K562 (cell line): Measurements from ENCODE around the gene SRPK3. TPM values are rescaled to one million over a fixed set of nuclear protein-coding genes. Genes with fewer than 3 reads are reported as not detected.

ENCODE experiments used
- ATAC-seq: fragments of 200-7000 bp; cut with Tn5 transposase; 3 replicates; pipeline ENCODE4 v1.9.1; 2020; ENCODE audit warnings: moderate library complexity
- BruUV-seq: library from RNA; stranded (reverse); fragments of 400-500 nt; replicated peaks from 2 replicates; lab custom pipeline; 2021; lab: Mats Ljungman, UMichigan
- CTCF ChIA-PET: fragments of 300-600 bp; formaldehyde crosslinking; extraction: SDS; loops from one replicate; lab custom pipeline; 2021; ENCODE audit warnings: low intra/inter-chr PET ratio; lab: Yijun Ruan, JAX
- POLR2A ChIA-PET: fragments of 300-600, 350-650 bp; sonication (Branson Sonifier 250); formaldehyde crosslinking; extraction: SDS; loops from one replicate; lab custom pipeline; 2021; ENCODE audit warnings: antibody characterized with exemption, inconsistent platforms; lab: Yijun Ruan, JAX
- DNase-seq, 4 experiments: peaks; one replicate each; pipeline versions ENCODE4 v3.0.0 to v3.0.0-alpha.2; 2011 to 2018; ENCODE audit warnings: low spot score in 3 of 4, mixed read lengths in 3 of 4; ENCODE audit errors: extremely low read depth in 1 of 4
- FAIRE-seq: peaks from 2 replicates; lab custom pipeline; 2011; peaks lifted over from hg19 to GRCh38; lab: Jason Lieb, UNC
- H2AFZ ChIP-seq: 2 replicates; pipeline ENCODE4 v1.6.0; 2011; ENCODE audit warnings: low read depth, low read length, control low read depth, inconsistent platforms
- H3K27ac ChIP-seq: fragments of 200-600 bp; 3 replicates; pipeline ENCODE4 v1.8.0; 2011; ENCODE audit warnings: low read depth, mild to moderate bottlenecking, control low read depth, inconsistent platforms, low read length, moderate library complexity, mixed read lengths; ENCODE audit errors: extremely low read depth
- H3K27me3 ChIP-seq, 2 experiments: fragments of 300-600 bp in 1 of 2; 2 replicates in 1 of 2; 3 replicates in 1 of 2; pipeline versions ENCODE4 v1.6.0 to v1.8.0; 2011; ENCODE audit warnings: inconsistent platforms in 2 of 2, low read length in 2 of 2, mild to moderate bottlenecking in 1 of 2, mixed read lengths in 1 of 2, moderate library complexity in 1 of 2; ENCODE audit not compliant: control insufficient read depth in 2 of 2, insufficient read depth in 2 of 2
- H3K36me3 ChIP-seq: fragments of 300-600 bp; 3 replicates; pipeline ENCODE4 v1.8.0; 2011; ENCODE audit warnings: mild to moderate bottlenecking, low read length, inconsistent platforms; ENCODE audit not compliant: control insufficient read depth, insufficient read depth
- H3K4me1 ChIP-seq, 2 experiments: fragments of 200-600 bp in 1 of 2; replicated peaks in 1 of 2; 2 replicates in 1 of 2; 3 replicates in 1 of 2; pipeline versions ENCODE4 v1.5.1 to v1.8.0; 2011; ENCODE audit warnings: inconsistent platforms in 2 of 2, low read length in 2 of 2, mild to moderate bottlenecking in 1 of 2, mixed read lengths in 1 of 2, moderate library complexity in 1 of 2; ENCODE audit not compliant: control insufficient read depth in 2 of 2, insufficient read depth in 2 of 2
- H3K4me2 ChIP-seq: 2 replicates; pipeline ENCODE4 v1.6.1; 2011; ENCODE audit warnings: low read length, control low read depth, inconsistent platforms, mixed read lengths; ENCODE audit not compliant: insufficient read depth
- H3K4me3 ChIP-seq: fragments of 200-600 bp; sonication (generic), shearing (Covaris generic); 2 replicates; pipeline ENCODE4 v1.5.1; 2016; ENCODE audit warnings: control low read depth, inconsistent platforms
- H3K79me2 ChIP-seq: fragments of 200-600 bp; 3 replicates; pipeline ENCODE4 v1.8.0; 2011; ENCODE audit warnings: low read length, inconsistent platforms; ENCODE audit not compliant: control insufficient read depth, insufficient read depth
- H3K9ac ChIP-seq, 2 experiments: 2 replicates each; pipeline versions ENCODE4 v1.6.0 to v1.6.1; 2011; ENCODE audit warnings: low read depth in 2 of 2, low read length in 2 of 2, control low read depth in 1 of 2, inconsistent platforms in 1 of 2, mild to moderate bottlenecking in 1 of 2, mixed read lengths in 1 of 2; ENCODE audit not compliant: insufficient read depth in 1 of 2
- H3K9me1 ChIP-seq: one replicate; pipeline ENCODE4 v1.6.0; 2011; ENCODE audit warnings: inconsistent platforms, mild to moderate bottlenecking, low read length, moderate library complexity; ENCODE audit not compliant: control insufficient read depth, insufficient read depth
- H3K9me3 ChIP-seq: replicated peaks from 2 replicates; pipeline ENCODE4 v1.5.1; 2011; ENCODE audit warnings: low read depth, low read length, inconsistent platforms; ENCODE audit not compliant: control insufficient read depth, insufficient read depth
- H4K20me1 ChIP-seq: replicated peaks from 2 replicates; pipeline ENCODE4 v1.6.1; 2011; ENCODE audit warnings: low read length, inconsistent platforms, mixed read lengths; ENCODE audit not compliant: control insufficient read depth, insufficient read depth
- ARID2 ChIP-seq: fragments of 450-650 bp; IDR thresholded peaks from 2 replicates; pipeline ENCODE4 v1.6.1; 2017; ENCODE audit warnings: antibody characterized with exemption, mild to moderate bottlenecking
- CREB1 ChIP-seq, 2 experiments: sonication (generic) in 1 of 2; formaldehyde crosslinking in 1 of 2; IDR thresholded peaks; 2 replicates each; pipeline versions ENCODE4 v1.6.1 to v1.8.0; 2012 to 2022; ENCODE audit warnings: inconsistent platforms in 1 of 2, mild to moderate bottlenecking in 1 of 2, missing genetic modification reagents in 1 of 2, moderate library complexity in 1 of 2
- GTF2E2 ChIP-seq: fragments of 200-800 bp; sonication (Bioruptor generic); IDR thresholded peaks from 2 replicates; pipeline ENCODE4 v1.6.1; 2016; ENCODE audit warnings: missing genetic modification characterization, missing compliant biosample characterization
- KDM2B ChIP-seq: fragments of 250-450 bp; sonication (Bioruptor Pico); IDR thresholded peaks from 2 replicates; pipeline ENCODE4 v1.8.0; 2021; ENCODE audit warnings: mild to moderate bottlenecking, moderate library complexity
- L3MBTL2 ChIP-seq: fragments of 450-650 bp; IDR thresholded peaks from 2 replicates; pipeline ENCODE4 v1.6.1; 2016; ENCODE audit warnings: mild to moderate bottlenecking, moderate library complexity
- NFIC ChIP-seq: fragments of 450-650 bp; IDR thresholded peaks from 2 replicates; pipeline ENCODE4 v1.6.1; 2017; ENCODE audit warnings: mild to moderate bottlenecking, inconsistent platforms
- PML ChIP-seq: IDR thresholded peaks from 2 replicates; pipeline ENCODE4 v1.6.1; 2012; ENCODE audit warnings: low read length, inconsistent platforms
- PRDM10 ChIP-seq: fragments of 450-650 bp; IDR thresholded peaks from 2 replicates; pipeline ENCODE4 v1.6.1; 2018; ENCODE audit not compliant: partially characterized antibody
- SREBF1 ChIP-seq: fragments of 150-350 bp; IDR thresholded peaks from 2 replicates; pipeline ENCODE4 v1.6.1; 2014; ENCODE audit warnings: antibody characterized with exemption, low read depth, low read length, borderline replicate concordance
- ZBTB34 ChIP-seq: fragments of 250-450 bp; sonication (Bioruptor Pico); IDR thresholded peaks from 2 replicates; pipeline ENCODE4 v1.8.0; 2021; ENCODE audit warnings: mild to moderate bottlenecking, moderate library complexity
- ZNF740 ChIP-seq, 3 experiments: fragments of 200-800 bp in 1 of 3; sonication (Bioruptor generic) in 1 of 3; sonication (generic) in 1 of 3; formaldehyde crosslinking in 1 of 3; IDR thresholded peaks; 2 replicates each; pipeline versions ENCODE4 v1.6.1 to v1.8.0; 2016 to 2022; ENCODE audit warnings: mild to moderate bottlenecking in 2 of 3, missing compliant biosample characterization in 2 of 3, missing genetic modification characterization in 2 of 3, missing genetic modification reagents in 1 of 3
- WGBS: fragments of 100-300 bp; shearing (Covaris generic); methylation state at CpG from one replicate; pipeline ENCODE4 v1.1.6; 2016; ENCODE audit warnings: low coverage, mixed read lengths; ENCODE audit not compliant: insufficient coverage; ENCODE audit errors: missing lambda C conversion rate; 5-methylcytosine and 5-hydroxymethylcytosine counted together
- in situ Hi-C: fragments of 300-500 bp; cut with MboI; formaldehyde crosslinking; loops from 4 replicates; pipeline ENCODE4 v1.15.0; 2018; ENCODE audit warnings: inconsistent platforms, mixed read lengths
- intact Hi-C: fragments of 100-400 bp; cut with micrococcal nuclease; formaldehyde crosslinking; loops from 2 replicates; pipeline ENCODE4 v1.14.2; 2022
- polyA plus RNA-seq, 8 experiments: library from polyadenylated mRNA; depleted of rRNA in 4 of 8; stranded (reverse) in 5 of 8; unstranded in 3 of 8; fragments of >200 nt; fragmentation: Nextera tagmentation in 2 of 8; fragmentation: Illumina TruSeq in 1 of 8; extraction: Ambion mirVana in 2 of 8; extraction: Trizol in 1 of 8; gene quantifications; 2 replicates each; pipeline versions ENCODE4 v1.2.1 to v1.2.3, GENCODE V29; 2011 to 2014; ENCODE audit warnings: inconsistent platforms in 1 of 8, missing spikeins in 1 of 8
- total RNA-seq, 7 experiments: library from RNA; depleted of rRNA in 6 of 7; stranded (reverse); fragments of >200 nt in 6 of 7; fragmentation: Illumina TruSeq in 2 of 7; extraction: Trizol in 2 of 7; gene quantifications; 2 replicates each; pipeline versions ENCODE4 v1.2.1 to v1.2.3, GENCODE V29; 2011 to 2021; ENCODE audit warnings: low replicate concordance in 1 of 7
- TF ChIP-seq, protein P1 (sequence below), 2 experiments: fragments of 450-650 bp; conservative IDR thresholded peaks; 2 replicates each; pipeline ENCODE4 v1.6.1; 2017; ENCODE audit warnings: mild to moderate bottlenecking in 2 of 2, moderate library complexity in 2 of 2
- TF ChIP-seq, protein P2 (sequence below): sonication (generic); formaldehyde crosslinking; IDR thresholded peaks from 2 replicates; pipeline ENCODE4 v1.8.1; 2022; ENCODE audit warnings: missing genetic modification reagents

Gene SRPK3
- total and polyA plus RNA-seq, 9 of the 15 experiments (the other 6 are each of a cell fraction or from before 2014, with no cell fraction given) = 0.01 to 0.09 (median 0.04) TPM; not detected in 2

DNA sequence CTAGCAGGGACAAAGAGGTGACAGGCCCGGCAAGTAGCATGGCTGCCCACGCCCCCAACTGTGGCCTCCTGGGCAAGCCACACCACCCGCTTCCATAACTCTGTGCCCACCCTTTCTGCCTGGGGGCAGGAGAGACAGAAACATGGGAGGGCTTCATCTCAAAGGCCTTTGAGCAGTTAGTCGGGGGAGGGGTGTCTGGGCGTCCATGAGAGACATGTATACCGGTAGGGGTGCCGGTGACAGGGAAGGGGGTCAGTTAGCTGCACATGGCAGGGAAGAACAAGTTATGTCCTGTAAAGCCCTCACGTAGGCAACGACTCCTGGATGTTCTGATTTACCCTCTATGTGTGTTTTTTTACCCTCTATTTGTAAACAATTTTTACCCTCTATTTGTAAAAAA, 40.2 kb downstream of the SRPK3 start:
- intact Hi-C loops = no loop called here
- Histone ChIP-seq H3K4me2 (no peak overlapping the region), H3K79me2 (no peaks in the 10 kb centered on the region), H3K9me1 (no peaks in the 10 kb centered on the region), H2AFZ (no peak overlapping the region), H3K27me3 (peaks cover 10 to 23% of the 10 kb centered on the region in 2 experiments; a peak in 3 of 5 replicates), H3K4me3 (no peak overlapping the region), H3K27ac (no peak overlapping the region), H3K9me3 (no peaks in the 10 kb centered on the region), H3K36me3 (no peaks in the 10 kb centered on the region), H4K20me1 (no peaks in the 10 kb centered on the region; the same call in 1 of the 2 replicates), H3K9ac (no peak overlapping the region), H3K4me1 (peaks cover 5 to 18% of the 10 kb centered on the region in 2 experiments; a peak in 4 of 5 replicates)
- BruUV-seq = no TSS peak
- 52% methylated on average over 9 of the region's 9 CpGs for WGBS
- CTCF ChIA-PET = no interaction called here
- ATAC-seq = no peak
- in situ Hi-C loops = no loop called here
- DNase-seq = no peak
- POLR2A ChIA-PET = no interaction called here
- no peak for FAIRE-seq
- TF ChIP-seq GTF2E2 (tag) (no peak), PML (no peak), NFIC (no peak), KDM2B (CRISPR knock-in tag) (no peak), SREBF1 (no peak), ZBTB34 (no peak), CREB1 (IDR thresholded peaks at IDR 0.05) (no peak), CREB1 (CRISPR knock-in tag; IDR thresholded peaks at IDR 0.05) (no peak), PRDM10 (no peak), ARID2 (no peak), ZNF740 (CRISPR knock-in tag; IDR thresholded peaks at IDR 0.05) (no peak), ZNF740 (tag; IDR thresholded peaks at IDR 0.05) (no peak), L3MBTL2 (no peak)
- TF ChIP-seq, protein P1, sequence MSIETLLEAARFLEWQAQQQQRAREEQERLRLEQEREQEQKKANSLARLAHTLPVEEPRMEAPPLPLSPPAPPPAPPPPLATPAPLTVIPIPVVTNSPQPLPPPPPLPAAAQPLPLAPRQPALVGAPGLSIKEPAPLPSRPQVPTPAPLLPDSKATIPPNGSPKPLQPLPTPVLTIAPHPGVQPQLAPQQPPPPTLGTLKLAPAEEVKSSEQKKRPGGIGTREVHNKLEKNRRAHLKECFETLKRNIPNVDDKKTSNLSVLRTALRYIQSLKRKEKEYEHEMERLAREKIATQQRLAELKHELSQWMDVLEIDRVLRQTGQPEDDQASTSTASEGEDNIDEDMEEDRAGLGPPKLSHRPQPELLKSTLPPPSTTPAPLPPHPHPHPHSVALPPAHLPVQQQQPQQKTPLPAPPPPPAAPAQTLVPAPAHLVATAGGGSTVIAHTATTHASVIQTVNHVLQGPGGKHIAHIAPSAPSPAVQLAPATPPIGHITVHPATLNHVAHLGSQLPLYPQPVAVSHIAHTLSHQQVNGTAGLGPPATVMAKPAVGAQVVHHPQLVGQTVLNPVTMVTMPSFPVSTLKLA (conservative IDR thresholded peaks at IDR 0.05) = no peak
- TF ChIP-seq, protein P2, sequence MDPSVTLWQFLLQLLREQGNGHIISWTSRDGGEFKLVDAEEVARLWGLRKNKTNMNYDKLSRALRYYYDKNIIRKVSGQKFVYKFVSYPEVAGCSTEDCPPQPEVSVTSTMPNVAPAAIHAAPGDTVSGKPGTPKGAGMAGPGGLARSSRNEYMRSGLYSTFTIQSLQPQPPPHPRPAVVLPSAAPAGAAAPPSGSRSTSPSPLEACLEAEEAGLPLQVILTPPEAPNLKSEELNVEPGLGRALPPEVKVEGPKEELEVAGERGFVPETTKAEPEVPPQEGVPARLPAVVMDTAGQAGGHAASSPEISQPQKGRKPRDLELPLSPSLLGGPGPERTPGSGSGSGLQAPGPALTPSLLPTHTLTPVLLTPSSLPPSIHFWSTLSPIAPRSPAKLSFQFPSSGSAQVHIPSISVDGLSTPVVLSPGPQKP (CRISPR knock-in tag) = no peak
